Erythroblast (primary cell): Measurements from ENCODE around the gene CABP1.

Experiments used
- GATA1 ChIP-seq: IDR thresholded peaks from 2 replicates; pipeline ENCODE4 v1.6.1; 2011; ENCODE audit warnings: low read depth, mild to moderate bottlenecking, control low read depth, low read length, moderate library complexity
- POLR2A ChIP-seq: IDR thresholded peaks from 2 replicates; pipeline ENCODE4 v1.6.1; 2011; ENCODE audit warnings: mild to moderate bottlenecking, low read length

DNA sequence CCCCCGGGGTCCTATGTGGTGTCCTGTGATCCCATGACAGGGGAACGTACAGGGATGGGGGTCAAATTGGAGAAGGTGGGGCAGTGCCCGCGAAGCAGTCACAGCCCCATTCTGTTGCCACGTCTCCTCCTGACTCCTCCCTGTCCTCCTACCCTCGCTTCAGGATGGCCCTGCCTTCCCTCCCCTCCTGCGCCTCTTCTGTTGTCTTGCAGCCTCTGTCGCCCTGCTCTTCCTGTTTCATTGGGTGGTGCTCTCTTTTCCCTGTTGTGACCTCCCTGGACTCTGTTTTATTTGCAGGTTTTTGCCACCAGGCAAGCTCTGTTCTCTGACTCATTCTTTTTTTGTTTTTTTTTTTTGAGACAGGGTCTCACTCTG lies 18.7 kb downstream of the CABP1 start:
- TF ChIP-seq POLR2A (no peak), GATA1 (no peak)
